Activated CD4-positive, alpha-beta T cell treated with anti-CD3 and anti-CD28 coated beads for 1 hour (primary cell): Measurements from ENCODE around the gene ARL15.

Experiments used
- DNase-seq: peaks from one replicate; pipeline ENCODE4 v3.0.0-alpha.2; 2020

Gene ARL15

DNA sequence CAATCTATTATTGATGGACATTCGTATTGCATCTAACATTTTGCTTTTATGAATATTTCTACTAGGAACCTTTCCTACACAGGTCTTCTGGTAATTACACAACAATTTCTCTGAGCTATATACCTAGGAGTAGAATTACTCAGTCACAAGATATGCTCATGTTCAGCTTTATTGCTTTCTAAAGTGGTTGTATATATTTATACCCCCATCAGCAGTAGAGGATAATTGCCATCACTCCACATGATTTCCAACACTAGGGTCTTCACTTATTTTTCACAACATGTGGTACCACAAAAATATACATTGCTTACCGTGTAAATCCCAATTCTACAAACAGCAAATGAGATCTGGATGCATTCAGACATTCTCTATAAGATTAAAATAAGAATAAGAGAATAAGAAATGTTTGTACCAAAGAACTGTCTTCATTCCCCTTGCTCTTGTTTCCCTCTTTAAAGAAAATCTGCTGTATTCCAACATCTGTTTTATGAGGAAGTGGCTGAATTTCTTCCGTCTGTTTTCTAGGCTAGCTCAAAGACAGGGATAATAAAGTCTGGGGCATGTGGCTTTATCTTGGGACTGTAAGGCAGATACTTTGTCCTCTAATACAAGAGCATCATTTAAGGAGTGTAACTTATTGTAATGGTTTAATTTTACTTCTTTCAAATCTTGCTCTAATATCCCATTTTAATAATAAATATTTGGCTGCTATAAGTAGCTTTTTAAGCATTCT is 28.2 kb downstream of the ARL15 start:
- DNase-seq = no peak

DNA sequence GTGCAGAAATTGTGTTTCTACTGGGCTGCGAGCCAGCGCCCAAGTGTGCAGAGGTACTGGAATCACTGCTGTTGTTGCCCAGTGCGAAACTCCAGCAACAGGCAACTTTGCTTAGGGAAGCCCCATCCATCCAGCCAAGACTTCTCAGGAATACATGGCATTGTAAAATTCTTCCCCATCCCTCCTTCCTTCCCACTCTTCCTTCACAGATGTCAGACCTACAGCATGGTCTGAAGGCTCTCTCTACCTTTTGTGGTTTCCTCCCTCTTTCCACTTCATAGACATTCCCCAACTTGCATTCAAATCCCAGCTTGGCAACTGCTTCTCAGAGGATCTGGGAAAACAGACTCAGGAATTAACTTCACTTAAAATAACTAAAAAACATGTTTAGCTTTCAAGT is 30.4 kb downstream of the ARL15 start:
- DNase-seq = no peak

DNA sequence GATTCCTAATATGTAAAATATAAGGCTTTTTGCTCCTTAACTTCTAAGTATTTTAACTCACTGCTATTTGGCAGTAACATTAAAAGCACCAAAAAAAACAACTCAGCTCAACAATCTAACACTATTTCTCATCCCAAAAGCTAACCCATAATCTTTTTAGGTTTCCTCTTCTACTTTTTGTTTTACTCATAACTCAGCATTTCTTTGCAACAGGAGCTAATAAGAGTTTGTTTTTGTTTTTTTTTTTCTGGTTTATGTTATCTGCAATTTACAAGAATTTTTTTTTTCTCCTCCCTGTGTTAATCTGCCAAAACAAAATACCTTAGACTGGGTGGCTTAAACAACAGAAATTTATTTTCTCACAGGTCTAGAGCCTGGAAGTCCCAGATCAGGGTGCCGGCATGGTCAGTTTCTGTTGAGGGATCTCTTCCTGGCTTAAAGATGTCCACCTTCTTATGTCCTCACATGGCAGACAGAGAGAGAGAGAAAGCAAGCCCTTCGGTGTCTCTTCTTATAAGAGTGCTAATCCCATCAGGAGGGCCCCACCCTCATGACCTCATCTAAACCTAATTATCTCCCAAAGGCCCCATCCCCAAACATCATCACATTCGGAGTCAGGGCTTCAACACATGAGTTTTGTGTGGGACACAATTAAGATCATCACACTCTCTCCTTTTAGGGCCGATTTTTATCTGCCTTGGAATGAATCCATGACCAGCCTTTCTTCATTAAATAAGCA is 31.2 kb downstream of the ARL15 start:
- DNase-seq = no peak

DNA sequence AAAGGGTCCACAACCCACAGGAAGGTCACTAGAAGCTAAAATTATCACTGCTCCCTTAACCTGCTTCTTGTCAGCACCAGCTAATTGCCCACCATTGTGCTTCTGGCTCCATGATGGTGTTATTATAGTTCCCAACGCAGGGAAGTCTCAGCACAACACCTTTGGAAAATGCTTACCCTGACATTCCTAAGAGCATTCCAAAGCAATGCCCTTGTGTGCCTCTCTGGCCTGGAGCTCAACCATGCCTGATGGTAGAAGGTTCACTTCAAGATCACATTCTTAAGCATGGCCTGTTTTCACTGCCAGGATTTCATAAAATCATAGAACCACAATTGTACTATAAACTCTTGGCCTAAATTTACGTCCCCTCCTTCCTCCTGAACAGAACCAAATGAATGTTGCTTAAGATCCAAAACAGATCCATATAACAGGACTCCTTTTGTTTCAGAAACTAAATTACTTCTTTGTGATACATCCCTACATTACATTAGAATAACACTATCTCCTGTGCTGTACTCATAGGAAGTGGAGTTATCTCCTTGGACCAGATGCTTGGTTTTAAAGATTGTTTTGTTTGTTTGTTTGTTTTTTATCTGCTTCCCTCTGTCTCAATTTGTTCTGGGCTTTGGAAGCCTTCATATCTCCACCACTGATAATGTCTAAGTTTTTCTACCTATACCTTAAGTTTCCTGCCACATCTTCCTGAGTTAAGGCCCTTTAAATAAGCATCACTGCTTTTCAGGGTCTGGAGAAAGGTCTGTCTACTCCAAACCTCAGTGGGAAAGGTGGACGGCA is 32.1 kb downstream of the ARL15 start:
- DNase-seq = no peak

DNA sequence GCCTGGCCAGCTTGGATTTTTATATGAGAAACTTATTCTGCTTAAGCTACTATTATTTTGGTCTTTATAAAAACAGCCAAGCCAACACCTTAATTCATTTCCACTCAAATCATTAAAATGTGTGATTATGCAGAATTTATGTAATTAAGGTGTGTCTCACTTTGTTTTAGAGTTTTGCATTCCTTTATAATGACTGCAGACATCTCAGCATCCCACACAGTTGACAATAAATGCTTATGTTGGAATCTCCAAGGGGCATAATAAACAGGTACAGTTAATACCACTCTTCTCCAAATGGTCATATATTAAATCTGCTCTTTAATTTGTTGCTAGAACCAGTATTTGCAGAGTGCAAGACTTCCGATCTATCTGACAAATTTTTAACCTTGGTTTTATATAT is 34.3 kb downstream of the ARL15 start:
- no peak for DNase-seq

DNA sequence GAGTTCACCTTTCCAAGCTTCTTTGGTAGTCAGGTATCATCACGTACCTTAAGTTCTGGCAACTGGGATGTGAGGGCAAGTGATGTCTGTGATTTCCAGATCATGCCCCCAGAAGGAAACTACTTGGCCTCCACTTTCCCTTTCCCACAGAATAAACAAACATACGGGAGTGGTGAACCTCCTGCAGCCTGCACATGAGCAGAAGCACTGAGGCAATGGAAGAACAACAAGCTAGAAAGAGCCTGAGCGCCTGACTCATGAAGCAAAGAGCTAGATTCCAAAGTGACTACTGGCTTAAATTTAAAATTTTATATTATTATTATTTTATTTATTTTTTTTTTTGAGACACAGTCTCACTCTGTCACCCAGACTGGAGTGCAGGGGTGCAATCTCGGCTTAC is 35.0 kb downstream of the ARL15 start:
- no peak for DNase-seq

DNA sequence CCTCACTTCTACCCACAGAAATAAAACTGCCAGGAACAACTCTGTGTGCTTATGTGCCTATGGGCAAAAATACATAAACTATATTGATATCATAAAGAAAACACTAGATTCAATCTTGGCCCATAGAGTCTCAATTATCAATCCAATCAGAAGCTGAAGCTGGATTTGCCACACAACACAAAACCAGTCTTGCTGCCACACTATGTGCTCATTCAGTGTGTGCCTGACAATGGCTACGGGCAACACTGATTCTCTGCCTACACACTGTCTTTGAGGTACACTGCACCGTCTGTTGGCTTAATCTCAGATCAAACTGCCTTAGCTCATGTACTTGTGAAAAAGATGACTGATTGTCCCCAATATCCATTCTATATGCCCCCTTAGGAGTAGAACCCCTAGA is 35.4 kb downstream of the ARL15 start:
- no peak for DNase-seq

DNA sequence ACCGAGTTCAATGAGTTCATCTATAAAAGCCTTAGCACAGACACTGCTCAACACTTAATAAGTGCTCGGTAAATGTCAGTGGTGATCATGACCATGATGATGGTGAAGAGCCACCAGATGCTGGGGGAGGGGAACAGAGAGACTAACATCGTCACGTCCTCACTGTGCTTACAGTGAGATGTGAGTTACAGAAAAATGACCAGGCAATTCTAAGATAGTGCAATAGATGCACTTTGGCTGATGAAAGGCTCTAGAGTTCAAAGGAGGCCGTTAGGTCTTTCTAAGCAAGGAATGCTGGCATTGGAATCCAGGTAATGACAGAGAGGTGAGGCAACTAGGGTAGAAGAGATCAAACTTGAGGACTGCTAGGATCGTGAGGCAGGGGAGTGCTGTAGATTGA is 36.7 kb downstream of the ARL15 start:
- DNase-seq = no peak

DNA sequence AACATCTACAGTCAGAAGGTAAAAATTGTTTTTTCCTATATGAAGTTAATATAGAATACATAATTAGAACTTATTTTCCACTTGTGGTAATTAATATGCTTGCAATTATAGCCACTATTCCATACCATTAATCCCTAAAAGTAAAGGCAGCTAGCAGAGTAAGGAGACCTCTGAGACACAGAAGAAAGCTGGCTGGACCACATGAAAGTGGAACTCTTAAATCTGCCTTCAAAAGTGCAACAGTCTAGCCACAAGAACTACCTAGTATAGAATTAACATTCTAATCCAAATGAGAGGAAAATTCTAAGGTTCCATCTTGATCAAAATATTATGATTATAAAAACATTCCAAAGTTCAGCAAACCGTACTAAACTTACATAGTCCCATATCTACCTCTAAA is 37.6 kb downstream of the ARL15 start:
- no peak for DNase-seq

DNA sequence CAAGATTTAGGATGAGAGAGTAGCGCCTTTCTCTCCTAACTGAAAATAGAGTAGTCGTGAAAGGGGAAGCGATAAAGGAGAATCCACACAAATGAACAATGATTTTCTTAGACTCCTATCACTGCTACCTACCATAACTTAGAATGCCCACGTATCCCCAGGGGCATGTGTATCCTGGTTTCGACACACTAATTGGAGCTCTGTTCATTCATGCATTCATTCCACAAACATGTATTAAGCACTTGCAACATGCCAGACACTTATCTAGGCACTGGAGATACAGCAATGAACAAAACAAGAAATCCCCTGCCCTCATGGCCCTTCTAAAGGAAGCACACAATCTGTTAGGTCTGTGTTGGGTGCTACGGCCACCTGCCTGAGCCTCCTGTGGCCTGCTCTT is 40.0 kb downstream of the ARL15 start:
- no peak for DNase-seq

DNA sequence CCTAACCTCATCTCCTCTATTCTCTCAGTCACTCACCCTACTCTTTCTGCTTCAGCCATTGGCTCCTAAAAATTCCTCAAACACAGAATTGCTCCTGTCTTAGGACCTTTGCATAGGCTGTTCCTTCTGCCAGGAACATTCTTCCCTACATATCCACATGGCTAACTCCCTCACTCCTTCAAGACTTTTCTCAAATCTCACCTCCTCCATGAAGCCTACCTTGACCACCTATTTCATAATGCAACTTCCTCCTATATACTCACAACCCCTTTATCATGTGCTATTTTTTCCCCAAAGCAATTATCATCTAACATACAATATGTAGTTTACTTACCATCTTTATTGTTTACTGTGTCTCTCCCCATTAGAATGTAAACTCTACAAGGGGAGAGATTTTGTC is 45.8 kb downstream of the ARL15 start:
- no peak for DNase-seq

DNA sequence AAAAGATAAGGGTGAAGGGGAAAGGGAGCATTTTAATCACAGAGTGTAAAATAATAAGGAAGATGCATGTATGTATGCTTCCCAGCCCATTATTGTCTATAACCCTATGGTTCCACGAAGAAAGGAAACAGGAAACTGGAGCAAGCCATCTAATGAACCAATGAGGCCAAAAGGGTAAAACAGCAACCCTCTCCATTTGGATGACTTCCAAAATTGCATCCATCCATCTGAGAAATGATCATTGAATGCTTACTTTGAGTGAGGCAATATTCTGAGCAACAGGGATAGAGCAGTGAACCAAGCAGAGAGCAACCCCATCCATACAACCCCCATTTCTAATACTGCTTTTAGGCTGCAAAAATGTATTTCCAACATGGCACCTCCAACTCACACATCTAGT is 46.9 kb downstream of the ARL15 start:
- DNase-seq = no peak

DNA sequence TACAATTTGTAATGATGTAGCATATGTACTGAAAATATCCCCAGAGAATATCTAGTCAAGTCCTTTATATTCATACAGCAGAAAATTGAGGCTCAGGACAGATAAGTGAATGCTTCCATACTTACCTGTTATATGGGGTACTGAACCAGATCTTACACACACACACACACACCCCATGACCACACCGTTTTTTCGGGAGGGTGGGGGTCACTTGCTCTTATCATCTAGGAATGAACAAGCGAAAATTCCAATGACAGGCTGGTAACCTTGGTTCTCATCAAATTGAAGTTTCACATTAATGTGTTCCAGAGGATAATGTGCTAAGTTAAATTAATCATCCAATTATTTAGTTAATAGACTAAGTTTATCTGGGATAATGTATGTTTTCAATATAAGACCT is 48.8 kb downstream of the ARL15 start:
- no peak for DNase-seq

DNA sequence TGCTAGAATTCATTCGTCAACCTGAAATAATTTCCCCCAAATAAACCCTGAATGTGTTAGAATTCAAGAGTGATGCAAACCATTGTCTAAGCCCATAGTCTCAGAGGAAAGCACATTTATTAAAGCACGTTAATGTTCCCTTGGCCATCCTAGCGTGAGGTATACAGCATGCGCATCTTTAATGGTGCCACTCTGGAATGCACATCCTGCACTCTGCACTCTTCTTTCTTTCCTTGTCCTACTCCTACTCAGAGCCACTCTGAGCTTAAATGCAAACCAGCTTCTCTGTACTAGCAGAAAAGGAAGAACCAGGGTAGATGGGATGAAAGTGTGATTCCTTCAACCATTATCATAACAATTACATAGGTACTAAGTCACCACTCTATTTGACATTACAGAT is 50.4 kb downstream of the ARL15 start:
- DNase-seq = no peak

DNA sequence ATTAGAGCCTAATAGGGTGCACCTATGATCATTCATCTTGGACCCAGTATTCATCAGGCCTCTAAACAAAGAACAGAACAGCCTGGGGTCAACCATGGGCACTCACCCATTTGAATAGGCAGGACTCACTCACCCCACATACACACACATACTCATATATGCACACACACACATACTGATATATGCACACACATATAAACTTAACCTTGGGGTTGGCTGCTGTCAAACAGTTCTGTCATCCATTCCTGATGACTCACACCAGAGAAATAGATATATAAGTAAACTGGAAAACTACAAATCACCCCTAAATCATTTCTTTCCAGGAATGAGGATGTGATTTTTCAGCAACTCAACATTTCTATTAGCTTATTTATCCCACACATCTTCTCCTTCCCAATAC is 51.3 kb downstream of the ARL15 start:
- no peak for DNase-seq

DNA sequence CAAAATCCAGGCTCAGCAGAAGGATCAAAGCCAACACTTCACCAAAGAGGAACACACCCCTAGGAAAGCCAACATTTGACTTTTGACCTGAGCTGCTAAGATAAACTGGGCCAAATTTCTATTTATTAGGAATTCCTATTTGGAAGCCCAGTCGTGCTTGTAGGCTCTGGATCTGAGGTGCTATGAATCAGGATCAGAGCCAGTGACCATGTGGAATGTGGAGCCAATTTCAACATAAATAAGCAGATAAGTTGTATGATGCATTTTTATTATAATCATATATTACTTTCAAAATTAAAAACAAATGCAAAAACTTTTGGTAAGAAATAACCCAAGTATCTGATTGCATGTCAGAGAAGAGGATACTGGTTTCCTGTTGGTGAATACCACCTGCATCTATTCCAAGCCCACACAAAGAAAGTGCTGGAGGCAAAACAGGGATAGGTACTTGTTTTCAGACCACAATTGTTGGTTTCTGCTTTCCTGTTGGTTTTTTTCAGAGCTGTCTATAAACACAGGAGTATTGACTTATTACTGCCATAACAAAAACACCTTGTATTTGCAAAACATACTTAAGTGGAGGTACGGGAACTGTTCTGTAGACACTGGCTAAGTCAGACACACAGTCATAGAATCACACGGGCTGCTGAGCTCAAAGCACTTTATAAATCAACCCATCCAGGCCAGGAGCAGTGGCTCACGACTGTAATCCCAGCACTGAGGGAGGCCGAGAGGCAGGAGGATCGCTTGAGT is 52.8 kb downstream of the ARL15 start:
- DNase-seq = no peak

DNA sequence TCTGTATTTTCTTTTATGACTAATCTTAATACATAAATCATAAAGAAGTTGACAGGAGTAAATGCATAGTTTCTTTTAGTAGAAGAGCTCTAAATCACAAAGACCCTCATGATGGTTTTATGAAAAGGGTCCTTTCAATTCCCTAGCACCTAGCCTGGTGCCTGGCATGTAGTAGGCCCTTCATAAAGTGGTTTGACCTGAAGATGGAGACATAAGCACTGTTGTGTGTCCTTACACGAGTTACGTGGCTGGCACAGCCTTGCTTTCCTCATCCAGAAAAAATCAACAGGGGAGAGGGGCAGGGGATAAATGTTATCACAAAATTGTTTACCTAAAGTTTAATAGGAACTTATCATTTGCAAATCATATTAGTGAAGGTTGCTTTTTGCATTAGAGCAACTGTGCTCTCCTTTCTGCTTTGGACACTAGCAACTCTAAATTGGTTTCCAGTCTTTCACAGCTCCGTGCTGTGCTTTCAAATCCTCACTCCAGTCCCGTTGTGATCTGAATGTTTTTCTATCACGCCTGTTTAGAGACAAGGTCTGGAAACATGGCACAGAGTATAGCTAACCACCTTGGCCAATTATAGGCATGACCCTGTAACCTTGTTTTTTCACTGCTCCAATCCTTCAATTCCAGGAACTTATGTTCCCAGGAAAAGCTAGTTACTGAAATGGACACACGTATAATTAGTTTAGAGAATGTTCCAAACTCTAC is 55.7 kb downstream of the ARL15 start:
- DNase-seq = no peak

DNA sequence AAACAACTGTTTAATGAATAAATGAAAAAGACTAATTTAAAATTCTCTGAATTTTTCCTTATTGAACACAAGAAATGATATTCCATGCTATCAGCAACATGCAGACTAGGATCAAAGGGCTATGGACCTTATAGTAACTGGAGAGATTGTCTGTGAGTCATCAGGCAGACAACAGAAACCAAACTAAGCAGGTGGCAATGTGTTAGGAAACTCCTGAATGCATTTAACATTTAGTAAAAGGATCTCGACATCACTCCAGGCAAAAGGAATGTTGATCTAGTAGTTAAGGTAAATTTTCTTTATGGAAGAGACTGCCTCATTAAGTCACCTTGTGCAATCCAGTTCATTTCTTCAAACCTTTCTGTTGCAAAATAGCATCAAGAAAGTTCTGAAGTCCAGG is 58.4 kb downstream of the ARL15 start:
- no peak for DNase-seq

DNA sequence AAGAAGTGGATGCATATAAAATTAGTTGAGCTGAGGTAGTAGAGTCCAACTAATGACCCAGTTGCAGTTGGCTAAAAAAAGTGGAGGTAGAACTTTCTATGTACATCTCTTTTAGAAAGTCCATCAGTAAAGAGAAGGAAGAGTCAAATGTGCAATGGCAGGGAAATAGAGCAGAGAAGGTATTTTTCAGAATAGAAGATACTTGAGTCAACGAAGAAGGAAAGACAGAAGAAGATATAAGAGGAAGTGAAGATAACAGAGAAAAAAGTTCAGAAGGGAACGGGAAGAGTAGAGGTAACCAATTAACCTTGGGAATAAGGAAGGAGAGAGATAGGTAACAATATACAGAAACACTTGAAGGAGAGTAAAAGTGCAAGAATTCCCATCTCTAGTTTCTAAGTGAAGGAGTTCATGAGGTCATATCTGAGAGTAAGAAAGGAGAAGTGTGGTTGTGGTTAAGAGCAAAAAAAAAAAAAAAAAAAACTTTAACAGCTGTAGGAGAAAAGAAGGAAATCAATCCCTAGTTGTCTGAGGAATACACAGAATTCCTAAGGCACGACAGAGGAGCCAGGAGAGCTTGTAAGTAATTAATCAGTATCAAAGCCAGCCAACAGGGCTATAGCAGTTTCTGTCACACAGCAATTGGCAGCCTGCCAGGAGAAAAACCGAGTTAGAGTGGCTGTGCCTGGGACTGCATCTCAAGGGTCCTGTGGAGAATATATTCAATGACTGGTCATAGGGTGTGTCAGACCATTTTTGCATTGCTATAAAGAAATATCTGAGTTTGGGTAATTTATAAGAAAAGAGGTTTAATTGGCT is 61.0 kb downstream of the ARL15 start:
- DNase-seq = no peak

DNA sequence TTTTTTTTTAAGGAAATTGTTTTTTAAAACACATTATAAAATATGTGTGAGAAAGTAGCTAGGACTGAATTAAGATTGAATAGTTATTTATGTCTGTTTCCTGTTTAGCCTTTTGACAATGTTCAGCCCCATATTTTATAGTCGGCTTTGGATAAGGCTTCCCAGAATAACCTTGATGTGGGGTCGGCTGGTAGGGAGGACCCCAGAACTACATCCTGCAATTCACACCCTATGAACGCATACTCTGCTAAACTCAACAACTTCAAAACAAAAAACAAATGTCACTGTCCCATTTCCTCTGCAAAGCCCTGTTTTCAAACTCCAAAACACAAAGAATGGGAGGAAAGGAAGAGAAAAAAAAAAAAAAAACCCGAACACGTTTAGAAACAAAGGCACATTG is 63.1 kb downstream of the ARL15 start:
- DNase-seq = no peak

DNA sequence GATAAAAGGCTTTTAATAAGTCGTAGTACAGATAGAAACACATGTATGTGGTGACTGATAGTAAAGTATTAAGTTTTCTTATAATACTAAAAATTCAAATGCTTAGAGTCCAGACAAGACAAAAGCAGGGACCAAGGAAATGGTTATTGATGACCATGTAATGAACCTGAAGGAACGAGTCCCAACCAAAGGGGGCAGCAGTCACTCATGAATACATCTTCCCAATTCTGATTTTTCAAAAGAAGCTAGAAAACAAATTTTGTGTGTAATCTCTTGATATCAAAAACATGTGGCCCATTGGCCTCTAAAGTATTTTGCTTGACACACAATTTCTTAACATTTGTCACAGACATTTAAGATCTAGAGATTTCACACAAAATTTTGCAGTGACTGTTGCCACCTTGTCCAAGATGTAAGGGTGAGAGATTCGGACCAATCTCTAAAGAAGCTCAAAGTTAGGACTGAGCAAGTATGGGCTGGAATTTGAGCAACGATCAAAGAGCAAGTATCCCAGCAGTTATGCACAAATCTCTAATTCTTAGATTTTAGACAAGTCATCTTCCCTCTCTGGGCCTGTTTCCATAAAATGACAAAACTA is 66.8 kb downstream of the ARL15 start:
- no peak for DNase-seq
